ENCODE results near the gene GLP2R.

GRCh38 chr17:9839433-9839832 is 13.7 kb downstream of the GLP2R start:
- TF ChIP-seq CTCF (IDR thresholded peaks at IDR 0.05; ENCODE audit: insufficient read depth, low read length) (no peak), REST (IDR thresholded peaks at IDR 0.05; ENCODE audit: insufficient replicate concordance, low read depth) (no peak), GABPA (IDR thresholded peaks at IDR 0.05; ENCODE audit: low read depth) (no peak)
